Stimulated activated CD8-positive, alpha-beta memory T cell treated with anti-CD3 and anti-CD28 coated beads, Interleukin-4, amount 100 ng/mL, for 24 hours (primary cell): Measurements from ENCODE around the gene CLTB.
A peak's percentile ranks its signal among the peaks of the same experiment; 100 is the strongest.

Experiments
- DNase-seq: peaks from one replicate; pipeline ENCODE4 v3.0.0-alpha.2; 2020; ENCODE audit warnings: low read depth

CLTB gene

DNA sequence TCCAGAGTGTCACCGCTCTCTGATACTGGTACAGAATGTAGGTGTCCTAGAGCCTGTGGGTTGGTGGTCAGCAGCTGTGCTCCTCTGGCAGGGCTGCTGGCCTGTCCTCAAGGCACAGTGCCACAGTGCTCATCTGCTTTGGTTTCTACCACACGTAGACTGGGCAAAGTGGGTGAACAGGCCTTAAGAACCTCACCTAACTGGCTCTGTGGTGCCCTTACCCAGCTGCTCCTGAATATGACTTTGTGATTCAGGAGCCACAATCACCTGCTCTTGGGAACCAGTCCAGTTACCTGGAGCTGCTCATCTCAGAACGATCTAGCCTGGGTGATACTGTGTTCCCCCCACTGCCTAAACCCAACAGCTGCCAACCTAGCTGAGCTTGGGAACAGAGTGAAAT is 34.4 kb downstream of the CLTB start:
- no peak for DNase-seq

DNA sequence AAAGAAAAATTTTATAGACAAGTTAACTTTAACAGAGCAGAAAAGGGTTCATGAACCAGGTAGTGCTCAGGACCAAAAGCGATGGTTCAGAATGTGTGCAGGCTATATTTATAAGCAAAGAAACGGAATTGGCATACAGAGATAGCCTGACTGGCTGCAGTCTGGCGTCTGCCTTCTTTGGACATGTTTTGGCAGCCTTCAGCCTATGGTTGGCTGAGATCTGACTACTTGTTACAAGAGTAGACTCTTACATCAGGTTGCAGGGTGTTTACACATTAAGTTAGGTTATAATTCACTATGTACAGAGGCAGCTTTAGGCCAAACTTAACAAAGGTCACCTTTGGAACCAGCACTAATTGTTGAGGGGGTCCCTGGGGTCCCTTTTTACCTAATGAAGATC is 34.9 kb downstream of the CLTB start:
- no peak for DNase-seq

DNA sequence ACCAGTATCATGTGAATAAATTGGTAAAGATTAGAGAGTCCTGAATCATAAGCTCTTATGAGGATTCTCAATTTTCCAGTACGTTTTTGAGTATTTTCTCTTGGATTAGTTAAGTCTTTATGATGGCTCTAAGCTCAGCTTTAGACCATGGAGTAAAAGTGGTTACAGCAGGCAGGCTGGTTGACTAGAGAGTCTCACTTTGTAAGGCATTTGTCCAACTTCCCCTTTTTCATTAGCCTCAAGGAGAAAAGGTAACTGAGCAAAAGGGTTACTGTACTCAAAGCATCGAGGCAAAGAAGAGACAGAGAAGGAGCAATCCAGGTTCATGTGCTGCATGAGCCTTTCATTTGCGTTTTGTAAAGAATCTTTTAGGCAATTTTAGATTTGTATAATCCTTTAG is 36.5 kb downstream of the CLTB start:
- DNase-seq = no peak

DNA sequence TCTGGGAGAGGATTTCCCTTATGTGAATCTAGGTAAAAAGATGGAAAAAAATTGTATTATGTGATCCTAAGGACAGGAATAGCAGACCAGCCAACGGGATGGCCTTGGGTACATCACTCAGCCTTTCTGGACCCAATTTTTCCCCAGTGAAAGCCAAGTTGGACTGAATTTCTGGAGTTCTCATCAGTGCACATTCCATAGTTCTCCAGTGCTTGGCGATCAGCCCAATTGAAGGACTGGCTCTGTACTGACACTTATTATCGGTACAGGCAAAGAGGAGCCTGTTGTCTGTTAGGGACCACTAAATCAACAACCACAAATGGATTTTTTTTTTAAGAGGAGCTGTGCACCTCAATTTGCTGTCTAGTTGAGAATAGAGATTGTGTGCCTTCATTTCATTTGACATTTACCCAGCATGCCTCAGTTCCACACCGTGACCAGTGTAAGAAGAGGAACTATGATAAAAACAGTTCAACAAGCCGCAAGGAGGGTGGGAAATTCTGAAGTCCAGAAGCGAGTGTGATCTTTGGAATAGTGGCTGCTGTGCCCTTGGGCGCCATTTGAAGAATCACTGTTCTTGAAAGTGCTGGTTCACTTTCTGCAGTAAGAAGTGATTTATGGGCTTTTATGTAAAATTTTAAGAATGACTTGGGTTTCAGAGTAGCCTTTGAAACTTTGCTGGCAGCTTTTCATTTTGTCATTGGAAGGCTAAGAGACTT is 43.1 kb downstream of the CLTB start:
- no peak for DNase-seq

- DNase-seq = no peak
Measured at GRCh38 chr5:176371621-176372539, 44.5 kb downstream of the CLTB start.

DNA sequence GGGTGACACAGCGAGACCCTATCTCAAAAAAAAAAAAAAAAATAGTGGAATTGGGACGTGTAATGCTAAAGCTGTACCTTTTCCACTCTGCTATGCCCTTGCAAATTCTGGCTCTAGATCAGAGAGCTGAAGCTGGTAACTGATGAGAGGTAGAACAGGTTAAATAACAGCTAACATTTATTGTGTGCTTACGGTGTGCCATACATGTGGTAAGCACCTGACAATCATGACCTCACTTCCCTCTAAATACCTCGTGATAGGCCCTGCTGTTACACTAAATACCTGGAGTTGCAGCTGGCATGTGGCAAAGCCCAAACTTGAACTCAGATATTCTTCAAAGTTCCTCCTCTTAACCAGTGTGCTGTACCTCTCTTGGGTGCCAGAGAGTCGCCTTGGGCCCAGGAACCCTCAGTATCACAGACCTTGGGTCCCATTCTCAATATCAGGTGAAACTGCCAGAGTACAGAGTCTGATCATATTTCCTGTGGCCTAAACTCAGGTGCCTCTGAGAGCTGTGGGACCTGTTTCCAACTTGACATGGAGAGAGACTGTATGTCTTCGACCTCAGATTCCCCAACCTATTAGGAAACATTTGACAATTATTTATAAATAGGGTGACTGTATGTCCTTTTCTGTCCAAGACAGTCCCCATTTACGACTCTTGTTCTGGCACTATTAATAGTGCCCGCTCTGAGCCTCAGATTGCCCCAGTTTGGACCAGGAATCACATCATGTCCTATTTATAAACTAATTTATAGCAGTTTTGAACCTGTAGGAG is 46.2 kb downstream of the CLTB start:
- no peak for DNase-seq

- DNase-seq = no peak
Measured at GRCh38 chr5:176368726-176369125, 47.6 kb downstream of the CLTB start.

- no peak for DNase-seq
Measured at GRCh38 chr5:176366232-176366894, 50.0 kb downstream of the CLTB start.

DNA sequence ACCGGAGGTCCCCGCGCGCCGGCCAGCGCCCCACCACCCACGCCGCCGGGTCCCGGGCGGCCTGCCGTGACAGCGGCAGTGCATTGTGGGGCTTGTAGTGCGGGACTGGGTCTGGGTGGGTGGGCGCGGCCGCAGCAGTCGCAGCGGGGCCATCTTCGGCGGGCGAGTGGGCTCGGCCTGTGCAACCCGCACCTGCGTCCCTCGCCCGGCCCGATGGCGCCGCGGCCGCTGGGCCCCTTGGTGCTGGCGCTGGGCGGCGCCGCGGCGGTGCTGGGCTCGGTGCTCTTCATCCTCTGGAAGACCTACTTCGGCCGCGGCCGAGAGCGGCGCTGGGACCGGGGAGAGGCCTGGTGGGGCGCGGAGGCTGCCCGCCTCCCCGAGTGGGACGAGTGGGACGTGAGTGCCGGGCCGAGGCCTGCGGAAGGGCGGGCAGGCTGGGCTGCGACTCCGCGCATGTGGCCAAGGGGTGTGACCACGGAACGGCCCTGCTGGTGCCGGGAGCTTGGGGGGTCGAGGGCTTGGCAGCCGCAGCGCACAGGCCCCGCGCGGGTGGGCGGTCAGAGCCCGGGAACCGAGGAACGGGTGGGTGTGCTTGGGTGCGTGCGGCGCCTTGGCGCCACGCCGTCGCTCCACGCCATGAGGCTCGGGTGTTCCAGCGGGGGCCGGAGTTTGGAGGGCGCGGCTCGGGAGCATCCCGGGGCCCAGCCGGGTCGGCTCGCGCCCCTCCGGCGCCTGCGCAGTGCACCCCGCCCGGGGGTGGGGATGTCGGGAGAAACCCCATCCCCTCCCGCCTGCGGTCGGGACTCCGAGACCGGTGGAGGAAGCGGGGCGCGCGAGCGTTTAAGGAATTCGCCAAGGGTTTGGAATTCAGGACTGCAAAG is 50.7 kb downstream of the CLTB start, which contains the start of gene ARL10:
Gene ARL10, plus strand, starts transcription at position 137 of the 881 bp plus-strand sequence. Its CDS starts 77 bp downstream, at position 214.
- peak; percentile 50 for DNase-seq

- DNase-seq = no peak
Measured at GRCh38 chr5:176364765-176365350, 51.5 kb downstream of the CLTB start.

- DNase-seq = no peak
Measured at GRCh38 chr5:176362233-176362490, 54.2 kb downstream of the CLTB start.

DNA sequence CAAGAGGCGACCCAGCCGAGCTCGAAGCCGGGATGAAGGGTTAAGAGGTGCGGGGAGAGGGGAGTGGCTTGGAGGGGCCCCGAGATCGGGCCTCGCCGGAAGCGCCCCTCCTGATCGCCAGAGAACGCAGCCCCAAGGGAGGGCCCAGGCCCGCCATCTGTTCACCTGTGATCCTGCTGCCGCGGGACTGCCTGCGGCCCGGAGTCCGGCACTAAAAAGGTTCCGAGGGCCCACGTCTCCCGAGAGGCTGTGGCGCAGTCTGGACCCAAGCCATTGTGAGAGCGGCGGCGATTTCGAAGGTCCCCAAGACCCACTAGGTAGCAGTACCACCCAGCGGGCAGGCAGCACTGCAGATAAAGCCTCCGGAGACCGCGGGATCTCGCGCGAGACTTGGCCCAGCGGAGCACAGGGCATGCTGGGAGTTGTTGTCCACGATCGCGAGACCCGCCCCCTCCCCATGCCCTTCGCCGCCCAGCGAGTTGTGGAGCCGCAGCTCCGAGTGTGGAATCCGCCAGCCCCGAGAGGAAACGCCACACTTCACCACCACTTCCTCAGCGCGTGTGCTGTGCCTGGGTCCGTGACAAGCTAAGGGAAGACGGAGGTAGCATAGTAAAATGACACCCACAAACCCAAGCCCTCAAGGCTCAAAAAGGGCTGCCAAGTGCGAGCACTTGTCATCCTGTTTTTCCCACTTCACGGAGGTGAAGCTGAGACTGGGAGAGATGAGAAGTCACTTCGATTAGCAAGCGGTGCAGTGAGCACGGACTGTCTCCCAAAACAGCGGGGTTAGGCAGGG is 54.7 kb downstream of the CLTB start, which contains the start of gene KIAA1191:
Gene KIAA1191, minus strand, starts transcription at position 328 of the 796 bp plus-strand sequence. CDS start 2,256 bp downstream, outside the sequence.
- peak; percentile 91 for DNase-seq

DNA sequence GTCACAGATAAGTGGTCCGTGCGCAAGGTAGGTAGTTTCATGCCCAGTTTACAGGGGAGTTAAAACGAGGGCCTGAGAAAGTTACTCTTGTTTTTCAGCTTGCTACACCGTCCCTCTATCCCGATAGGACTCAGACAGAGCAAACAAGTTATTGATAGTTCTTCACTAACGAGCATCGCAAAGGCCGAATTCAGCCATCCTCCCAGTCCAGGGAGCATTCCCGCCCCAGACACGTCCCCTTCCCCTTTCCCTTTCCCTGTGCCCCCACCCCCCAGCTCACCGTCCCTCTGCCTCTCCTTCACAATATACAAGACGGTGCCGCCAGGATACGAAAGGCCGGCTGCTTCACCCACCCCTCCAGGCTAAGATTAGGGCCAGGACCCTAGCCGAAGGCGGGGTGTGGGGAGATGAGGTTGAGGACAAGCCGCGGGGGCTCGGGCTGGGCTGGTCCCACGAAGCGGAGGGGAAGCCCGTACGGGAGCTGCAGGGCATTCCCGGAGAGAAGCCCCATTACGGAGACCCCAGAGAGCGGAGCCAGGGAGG is 55.4 kb downstream of the CLTB start:
- no peak for DNase-seq

GRCh38 chr5:176359658-176360057 is 56.7 kb downstream of the CLTB start:
- no peak for DNase-seq

DNA sequence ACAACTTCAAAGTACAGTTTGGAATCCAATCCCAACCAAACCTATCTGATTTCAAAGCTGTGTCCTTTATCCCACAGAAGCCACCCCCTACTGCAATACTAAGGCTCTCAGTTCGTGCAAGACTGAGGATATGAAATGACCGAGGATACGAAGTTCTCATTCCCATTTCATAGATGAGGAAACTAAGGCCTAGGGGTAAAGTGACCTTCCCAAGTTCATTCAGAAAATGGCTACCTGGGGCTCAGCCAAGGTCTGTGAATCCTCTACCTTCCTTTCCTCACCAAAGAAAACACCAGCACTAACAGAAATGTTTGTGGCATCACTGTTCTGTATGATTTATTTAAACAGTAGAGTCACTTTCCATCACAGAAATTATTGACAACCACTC is 60.2 kb downstream of the CLTB start:
- DNase-seq = no peak

DNA sequence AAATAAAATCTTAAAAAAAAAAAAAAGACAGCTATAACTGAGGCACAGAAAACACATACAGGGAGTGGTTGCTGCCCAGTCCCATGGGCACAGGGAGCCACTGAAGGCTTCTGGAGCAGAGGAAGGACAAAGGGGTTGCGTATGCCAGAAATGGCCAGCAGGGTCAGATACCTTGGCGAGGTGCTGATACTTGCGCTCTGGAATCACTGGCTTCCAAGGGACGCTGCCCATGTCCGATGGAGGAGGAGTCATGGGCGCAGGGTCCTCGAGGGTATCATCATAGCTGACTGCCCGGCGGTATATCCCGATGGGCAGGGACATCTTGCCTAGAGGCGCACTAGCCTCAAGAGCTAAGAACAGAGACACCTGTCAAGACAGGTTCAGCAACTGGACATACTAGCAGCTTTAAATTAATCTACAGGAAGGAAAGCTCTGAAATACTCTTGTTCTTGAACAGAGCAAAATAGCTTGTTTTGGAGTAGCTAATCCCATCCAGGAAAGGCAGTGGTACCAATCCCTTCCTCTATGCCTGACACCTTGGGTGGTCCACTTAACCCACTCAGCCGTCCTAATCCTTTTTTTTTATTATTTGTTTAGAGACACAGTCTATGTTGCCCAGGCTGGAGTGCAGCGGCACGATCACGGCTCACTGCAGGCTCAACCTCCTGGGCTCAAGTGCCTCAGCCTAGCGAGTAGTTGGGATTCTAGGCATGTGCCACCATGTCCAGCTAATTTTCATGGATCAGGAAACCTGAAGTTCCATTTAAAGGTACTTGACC is 60.8 kb downstream of the CLTB start:
- DNase-seq = no peak

GRCh38 chr5:176353533-176353932 is 62.8 kb downstream of the CLTB start:
- no peak for DNase-seq

GRCh38 chr5:176352116-176352878 is 64.0 kb downstream of the CLTB start:
- no peak for DNase-seq
